Cardiac fibroblast (primary cell): Measurements from ENCODE around the gene ARRDC5.

ENCODE experiments used
- DNase-seq, 2 donors: peaks; one replicate each; pipeline versions ENCODE4 v3.0.0 to v3.0.0-alpha.2; 2010; ENCODE audit warnings: low read depth in 2 of 2
- H3K4me3 ChIP-seq, 2 donors: replicated peaks in 1 of 2; 1 replicate in 1 of 2; 2 replicates in 1 of 2; pipeline ENCODE4 v1.5.1; 2011; ENCODE audit warnings: low read depth in 2 of 2, low read length in 2 of 2, mild to moderate bottlenecking in 2 of 2, moderate library complexity in 1 of 2
- TF ChIP-seq, protein P1 (sequence below): IDR thresholded peaks from one replicate; pipeline ENCODE4 v1.5.1; 2011; ENCODE audit warnings: low read depth, mild to moderate bottlenecking, low read length, inconsistent platforms

ARRDC5 gene

DNA sequence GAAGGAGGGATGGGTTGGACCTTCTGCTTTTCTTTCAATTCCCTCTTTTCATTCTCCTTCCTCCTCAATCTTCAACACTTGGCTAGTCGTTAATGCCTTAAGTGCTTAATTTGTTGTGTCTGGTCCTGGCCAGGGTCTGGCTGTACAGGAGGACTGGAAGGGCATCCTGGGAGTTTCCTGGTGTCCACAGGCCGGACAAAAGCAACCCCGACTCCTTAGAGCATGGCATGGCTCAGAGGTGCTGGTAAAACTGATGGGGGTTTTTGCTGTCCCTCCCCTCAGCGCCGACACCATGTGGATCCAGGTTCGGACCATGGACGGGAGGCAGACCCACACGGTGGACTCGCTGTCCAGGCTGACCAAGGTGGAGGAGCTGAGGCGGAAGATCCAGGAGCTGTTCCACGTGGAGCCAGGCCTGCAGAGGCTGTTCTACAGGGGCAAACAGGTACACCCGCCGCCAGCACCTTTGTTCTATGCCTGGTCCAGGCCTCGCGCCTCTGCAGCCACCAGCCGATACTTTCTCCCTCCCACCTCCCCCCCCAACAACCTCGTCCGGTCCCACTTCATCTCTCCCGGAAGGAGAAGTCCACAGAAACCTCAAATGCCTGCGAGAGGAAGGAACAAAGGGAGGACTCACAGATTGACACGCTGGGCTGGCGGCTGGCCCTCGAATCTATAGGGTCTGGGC, 8.0 kb upstream of the ARRDC5 start:
- TF ChIP-seq, protein P1, sequence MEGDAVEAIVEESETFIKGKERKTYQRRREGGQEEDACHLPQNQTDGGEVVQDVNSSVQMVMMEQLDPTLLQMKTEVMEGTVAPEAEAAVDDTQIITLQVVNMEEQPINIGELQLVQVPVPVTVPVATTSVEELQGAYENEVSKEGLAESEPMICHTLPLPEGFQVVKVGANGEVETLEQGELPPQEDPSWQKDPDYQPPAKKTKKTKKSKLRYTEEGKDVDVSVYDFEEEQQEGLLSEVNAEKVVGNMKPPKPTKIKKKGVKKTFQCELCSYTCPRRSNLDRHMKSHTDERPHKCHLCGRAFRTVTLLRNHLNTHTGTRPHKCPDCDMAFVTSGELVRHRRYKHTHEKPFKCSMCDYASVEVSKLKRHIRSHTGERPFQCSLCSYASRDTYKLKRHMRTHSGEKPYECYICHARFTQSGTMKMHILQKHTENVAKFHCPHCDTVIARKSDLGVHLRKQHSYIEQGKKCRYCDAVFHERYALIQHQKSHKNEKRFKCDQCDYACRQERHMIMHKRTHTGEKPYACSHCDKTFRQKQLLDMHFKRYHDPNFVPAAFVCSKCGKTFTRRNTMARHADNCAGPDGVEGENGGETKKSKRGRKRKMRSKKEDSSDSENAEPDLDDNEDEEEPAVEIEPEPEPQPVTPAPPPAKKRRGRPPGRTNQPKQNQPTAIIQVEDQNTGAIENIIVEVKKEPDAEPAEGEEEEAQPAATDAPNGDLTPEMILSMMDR: no peak
- DNase-seq: peak; percentile 64 to 73
- H3K4me3 ChIP-seq: peak overlapping the region; percentile 52 to 66

DNA sequence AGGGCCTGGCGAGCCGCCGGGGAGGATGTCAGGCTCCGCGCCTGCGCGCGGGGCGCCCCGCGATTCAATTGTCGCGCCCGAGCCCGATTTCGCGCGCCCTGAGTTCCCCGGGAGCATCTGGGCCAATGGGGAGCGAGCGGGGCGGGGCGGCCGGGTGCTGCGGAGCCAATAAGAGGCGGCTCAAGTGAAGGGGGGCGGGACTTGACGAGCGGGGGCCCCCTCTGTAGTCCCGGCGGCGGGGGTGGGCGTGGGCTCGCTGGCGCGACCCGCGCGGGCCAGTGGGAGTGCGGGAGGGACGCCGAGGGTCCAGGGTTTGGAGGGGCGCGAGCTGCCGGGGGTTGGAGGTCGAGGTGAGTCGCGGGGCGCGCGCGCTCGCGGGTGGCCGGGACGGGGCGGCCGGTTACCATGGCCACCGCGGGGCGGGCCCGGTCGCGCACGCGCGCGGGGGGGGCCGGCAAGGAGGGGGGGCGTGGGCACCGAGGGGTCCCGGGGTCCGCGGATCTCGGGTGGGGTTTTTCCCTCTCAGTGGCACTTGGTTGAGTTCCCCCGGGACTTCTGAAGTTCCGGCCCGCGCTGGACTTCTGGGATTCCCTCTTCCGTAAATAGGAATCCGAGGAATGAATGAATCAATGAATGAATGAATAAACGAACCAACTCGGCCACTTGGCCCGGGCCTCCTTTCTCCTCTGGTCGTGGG, 7.3 kb upstream of the ARRDC5 start:
- peak; percentile 90 for DNase-seq
- TF ChIP-seq, protein P1: no peak
- peak overlapping the region; percentile 52 to 66 for H3K4me3 ChIP-seq

DNA sequence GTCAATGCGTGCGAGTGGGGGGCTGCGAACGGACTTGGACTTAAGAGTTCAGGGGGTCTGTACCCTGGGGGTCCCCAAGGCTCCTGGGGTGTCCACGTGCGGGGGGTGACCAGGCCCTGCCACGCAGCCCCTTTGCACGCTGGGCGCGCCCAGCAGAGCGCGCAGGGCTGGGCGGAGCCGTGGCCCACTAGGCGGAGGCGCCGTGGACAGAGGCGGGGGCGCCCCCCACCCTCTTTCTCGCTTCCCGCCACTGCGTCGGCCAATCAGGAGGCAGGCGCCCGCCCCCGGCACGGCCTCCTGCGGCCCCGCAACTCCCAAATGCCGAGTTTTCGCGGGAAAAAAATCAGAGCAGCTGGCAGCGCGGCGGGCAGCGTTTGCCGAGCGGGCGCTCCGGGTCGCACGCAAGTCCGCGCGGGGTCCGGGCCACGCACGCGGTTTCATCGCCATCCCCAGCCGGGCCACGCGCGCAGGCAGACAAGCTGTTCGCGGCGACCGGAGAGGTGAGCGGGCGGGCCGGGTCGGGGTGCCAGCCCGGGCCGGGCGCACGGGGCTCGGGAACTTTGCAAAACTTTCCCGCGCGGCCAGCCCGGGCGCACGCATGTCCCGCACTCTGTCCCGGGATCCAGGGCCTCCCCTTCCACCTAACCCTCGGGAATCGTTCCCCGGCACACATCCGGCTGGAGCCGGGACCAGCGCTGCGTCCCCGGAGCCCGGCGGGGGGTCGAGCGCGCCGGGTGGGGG, 6.6 kb upstream of the ARRDC5 start, which contains the start of gene UHRF1:
Gene UHRF1, plus strand, starts transcription at position 346 of the 741 bp plus-strand sequence. CDS start 1,385 bp downstream, outside the sequence.
- H3K4me3 ChIP-seq: peak within 1 kb of the TSS; percentile 52 to 66
- TF ChIP-seq, protein P1: no peak
- DNase-seq: peak in 1 of 2 donors; percentile 35

DNA sequence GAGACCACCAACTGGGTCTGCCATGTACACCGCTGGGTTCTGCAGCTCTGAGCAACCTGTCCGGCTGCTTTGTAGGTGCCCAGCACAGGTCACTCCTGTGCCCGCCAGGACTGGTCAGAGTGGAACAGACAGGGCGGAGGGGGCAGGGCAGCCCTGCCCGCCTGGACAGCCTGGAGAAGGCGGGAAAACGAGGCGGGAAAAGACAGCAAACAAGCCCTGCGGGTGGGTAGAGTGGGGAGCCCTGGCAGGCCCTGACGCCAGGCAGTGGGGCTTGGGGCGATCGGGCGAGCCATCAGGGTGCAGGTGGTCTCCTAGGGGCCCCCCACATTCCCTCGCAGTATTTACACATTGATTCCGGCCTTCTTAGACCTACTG, 6.1 kb upstream of the ARRDC5 start:
- TF ChIP-seq, protein P1: no peak
- H3K4me3 ChIP-seq: no peak overlapping the region
- no peak for DNase-seq

DNA sequence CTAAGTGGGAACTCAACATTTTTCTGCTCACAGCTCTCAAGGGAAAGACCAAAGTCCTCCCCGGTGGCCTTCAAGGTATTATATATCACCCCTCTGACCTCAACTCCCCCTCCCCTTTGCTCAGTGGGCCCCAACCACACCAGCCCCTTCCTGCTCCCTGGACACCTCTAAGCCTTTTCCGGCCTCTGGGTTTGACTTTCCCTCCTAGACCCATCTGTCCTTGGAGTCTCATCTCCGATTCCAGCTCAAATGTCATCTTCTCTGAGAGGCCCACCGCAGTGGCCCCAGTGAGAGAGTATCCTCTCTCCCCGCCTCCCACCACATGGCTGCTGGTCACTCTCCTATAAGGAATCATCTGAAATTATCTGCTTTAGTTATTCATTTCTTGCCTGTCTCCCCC, 5.7 kb upstream of the ARRDC5 start:
- H3K4me3 ChIP-seq: no peak overlapping the region
- TF ChIP-seq, protein P1: no peak
- no peak for DNase-seq

DNA sequence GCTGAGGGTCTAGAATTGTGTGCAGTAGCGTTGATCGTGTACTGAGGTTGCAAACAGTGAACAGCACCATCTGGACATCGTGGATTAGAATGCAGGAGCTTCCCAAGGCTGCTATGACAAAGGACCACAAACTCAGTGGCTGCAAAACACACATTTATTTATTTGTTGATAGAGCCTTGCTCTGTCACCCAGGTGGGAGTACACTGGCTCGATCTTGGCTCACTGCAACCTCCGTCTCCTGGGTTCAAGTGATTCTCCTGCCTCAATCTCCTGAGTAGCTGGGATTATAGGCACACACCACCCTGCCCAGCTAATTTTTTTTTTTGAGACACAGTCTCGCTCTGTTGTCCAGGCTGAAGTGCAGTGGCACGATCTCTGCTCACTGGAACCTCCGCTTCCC, 4.3 kb upstream of the ARRDC5 start:
- H3K4me3 ChIP-seq: no peak overlapping the region
- TF ChIP-seq, protein P1: no peak
- DNase-seq: no peak
